ENCODE results near the gene WDR4.

- TF ChIP-seq NR2C2 (IDR thresholded peaks at IDR 0.05; ENCODE audit: borderline replicate concordance, control insufficient read depth, insufficient read length, low read depth) (no peak), ZBTB33 (IDR thresholded peaks at IDR 0.05) (no peak), CTCF (IDR thresholded peaks at IDR 0.05 in 2 of 3, conservative IDR thresholded peaks at IDR 0.05 in 1 of 3; ENCODE audit: control insufficient read depth in 2 of 3, extremely low read depth in 1 of 3, insufficient read depth in 1 of 3, low read depth in 3 of 3, low read length in 3 of 3) (no peak), MLLT1 (IDR thresholded peaks at IDR 0.05) (no peak), RAD21 (IDR thresholded peaks at IDR 0.05; ENCODE audit: insufficient read depth, low read depth, low read length) (no peak), POLR2A (IDR thresholded peaks at IDR 0.05; ENCODE audit: low read depth, low read length) (no peak; the same call in 1 of the 2 replicates), CHD1 (IDR thresholded peaks at IDR 0.05; ENCODE audit: low read depth, low read length) (no peak), POLR2AphosphoS5 (IDR thresholded peaks at IDR 0.05; ENCODE audit: low read length) (no peak; the same call in 1 of the 2 replicates), BCLAF1 (IDR thresholded peaks at IDR 0.05) (no peak), FOS (IDR thresholded peaks at IDR 0.05; ENCODE audit: borderline replicate concordance, extremely low read depth, insufficient read length) (no peak), REST (IDR thresholded peaks at IDR 0.05; ENCODE audit: low read depth, low read length) (no peak)
These were observed 42.5 kb downstream of the WDR4 start for GRCh38 chr21:42836767-42837301.
